GF-D8 (cell line): ENCODE results near the gene CHGA.

Experiments
- DNase-seq: peaks from one replicate; lab custom pipeline; 2025; lab: John Stamatoyannopoulos, UW

Gene CHGA

GRCh38 chr14:92930737-92931602 is 8.0 kb downstream of the CHGA start:
- no peak for DNase-seq

- no peak for DNase-seq
Observed at GRCh38 chr14:92931681-92932447, 8.9 kb downstream of the CHGA start.

GRCh38 chr14:92932448-92933395 is 9.8 kb downstream of the CHGA start:
- no peak for DNase-seq

DNA sequence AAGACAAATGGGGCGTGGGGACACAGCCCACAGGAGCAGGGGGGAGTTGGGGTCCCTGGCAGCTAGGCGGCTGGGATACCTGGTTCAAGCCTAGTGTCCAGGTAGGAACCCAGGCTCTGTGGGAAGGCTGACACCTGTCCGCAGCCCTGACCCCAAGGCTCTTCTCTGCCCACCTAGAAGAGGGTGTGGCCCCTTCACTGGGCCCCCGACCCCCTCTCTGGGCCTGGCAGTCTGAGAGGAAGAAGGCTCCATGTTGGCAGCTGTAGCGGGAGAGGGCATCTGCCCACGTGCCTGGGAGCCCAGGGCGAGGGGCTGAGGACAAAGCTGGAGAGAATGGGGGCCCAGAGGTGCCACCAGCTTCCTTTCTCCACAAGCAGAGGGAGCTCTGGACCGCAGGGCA is 10.5 kb downstream of the CHGA start:
- DNase-seq = no peak

GRCh38 chr14:92934196-92935085 is 11.5 kb downstream of the CHGA start:
- DNase-seq = no peak

DNA sequence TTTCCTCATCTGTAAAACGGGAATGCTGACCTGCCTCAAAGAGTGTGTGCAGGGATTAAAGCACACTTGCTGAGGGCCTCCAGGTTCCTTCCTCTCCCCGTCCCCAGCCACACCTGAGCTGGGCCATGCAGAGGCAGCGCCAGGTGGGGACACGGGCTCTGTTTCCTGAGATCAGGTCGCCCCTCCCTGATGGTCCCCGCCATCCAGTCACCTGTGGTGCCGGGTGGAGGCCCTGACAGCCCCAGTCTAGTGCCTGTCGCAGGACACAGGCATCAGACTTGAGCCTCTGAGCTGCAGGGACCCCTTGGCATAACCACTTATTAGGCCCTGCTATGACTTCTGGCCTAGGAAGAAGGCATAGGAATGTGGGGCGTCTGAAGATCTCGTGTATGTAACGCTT is 12.5 kb downstream of the CHGA start:
- DNase-seq = no peak

DNA sequence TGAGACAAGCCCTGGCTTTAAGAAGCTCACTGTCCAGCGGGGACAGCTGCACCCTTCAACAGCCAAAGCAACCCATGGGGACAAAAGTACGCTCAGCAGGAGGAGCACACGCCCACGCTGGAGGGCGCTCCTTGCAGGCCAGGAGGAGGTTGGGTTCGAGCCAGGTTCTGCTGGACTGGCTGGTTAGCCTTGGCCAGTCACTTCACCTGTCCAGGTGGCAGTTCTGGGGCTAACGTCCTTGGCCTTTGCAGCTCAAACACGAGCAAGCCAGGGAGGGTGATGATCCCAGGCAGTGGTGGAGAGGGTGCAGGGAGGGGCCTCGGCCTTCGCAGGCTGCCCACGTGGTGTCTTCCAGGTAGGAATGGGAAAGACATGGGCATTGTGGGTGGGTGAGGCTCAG is 13.1 kb downstream of the CHGA start:
- DNase-seq = no peak

- DNase-seq = no peak
Observed at GRCh38 chr14:92937051-92937937, 14.3 kb downstream of the CHGA start.

DNA sequence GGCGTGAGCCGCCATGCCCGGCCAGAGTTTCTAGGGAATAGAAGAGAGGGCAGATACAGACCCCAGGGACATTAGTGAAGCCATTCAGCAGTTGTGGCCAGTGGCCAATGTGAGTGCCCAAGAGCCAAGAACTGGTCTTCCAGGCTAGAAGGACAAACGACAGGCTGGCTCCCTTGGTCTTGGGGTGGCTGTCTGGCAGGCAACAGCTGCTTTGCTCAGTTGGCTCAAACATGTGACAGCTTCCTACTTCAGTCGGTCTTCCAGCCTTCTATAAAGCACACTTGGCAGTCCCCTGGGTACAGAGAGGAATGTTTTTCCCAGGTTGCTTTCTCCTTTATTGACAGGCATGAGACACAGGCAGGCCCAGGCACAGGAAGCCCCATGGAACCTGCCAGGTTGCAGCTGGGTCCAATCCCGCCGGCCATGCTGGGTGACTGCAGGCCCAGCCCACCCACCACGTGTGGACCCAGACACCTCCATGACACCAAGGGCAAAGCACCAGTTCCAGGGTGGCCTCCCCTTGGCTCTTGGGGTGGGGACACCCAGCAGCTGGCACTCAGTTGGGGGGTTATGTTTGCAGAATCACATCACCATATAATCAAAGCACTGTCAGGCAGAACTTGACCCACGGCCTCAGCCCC is 15.4 kb downstream of the CHGA start:
- no peak for DNase-seq

GRCh38 chr14:92938890-92939671 is 16.1 kb downstream of the CHGA start:
- DNase-seq = no peak

DNA sequence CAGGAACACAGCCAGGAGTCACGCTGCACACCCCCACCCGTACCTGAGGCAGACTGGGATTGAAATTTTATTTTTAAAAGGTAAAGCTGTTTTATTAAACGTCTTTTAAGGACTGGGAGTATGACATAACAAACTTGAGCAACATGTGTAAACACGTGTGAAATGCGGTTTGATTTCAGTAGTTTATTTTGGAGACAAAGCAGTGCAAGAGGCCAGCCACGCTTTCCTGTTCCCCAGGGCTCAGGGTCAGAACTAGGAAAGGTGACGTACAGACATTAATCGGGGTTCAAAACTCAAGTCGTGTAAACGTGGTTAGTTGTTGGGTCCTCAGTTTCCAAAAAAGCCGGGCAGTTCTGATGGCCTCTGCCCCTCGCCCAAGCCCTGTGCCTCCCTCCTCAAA is 16.7 kb downstream of the CHGA start:
- no peak for DNase-seq

GRCh38 chr14:92940543-92940942 is 17.6 kb downstream of the CHGA start:
- no peak for DNase-seq

DNA sequence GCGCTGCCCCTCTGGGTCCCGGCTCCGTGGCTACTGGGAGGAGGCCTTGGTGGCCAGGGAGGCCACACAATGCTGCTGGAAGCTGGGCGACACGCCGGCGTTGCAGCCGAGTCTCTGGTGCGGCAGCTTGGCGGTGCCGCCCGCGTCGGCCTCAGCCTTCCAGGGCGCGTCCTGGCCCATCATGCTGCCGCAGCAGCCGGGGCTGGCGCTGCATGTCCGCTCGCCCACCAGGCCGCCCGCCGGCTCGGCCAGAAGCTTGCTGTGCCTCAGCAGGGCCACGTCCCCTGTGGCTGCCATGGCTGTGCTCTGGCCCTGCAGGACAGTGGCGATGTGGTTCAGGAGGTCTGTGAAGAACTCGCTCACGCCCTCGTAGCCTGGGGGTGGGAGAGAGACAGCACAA is 18.6 kb downstream of the CHGA start:
- DNase-seq = no peak

DNA sequence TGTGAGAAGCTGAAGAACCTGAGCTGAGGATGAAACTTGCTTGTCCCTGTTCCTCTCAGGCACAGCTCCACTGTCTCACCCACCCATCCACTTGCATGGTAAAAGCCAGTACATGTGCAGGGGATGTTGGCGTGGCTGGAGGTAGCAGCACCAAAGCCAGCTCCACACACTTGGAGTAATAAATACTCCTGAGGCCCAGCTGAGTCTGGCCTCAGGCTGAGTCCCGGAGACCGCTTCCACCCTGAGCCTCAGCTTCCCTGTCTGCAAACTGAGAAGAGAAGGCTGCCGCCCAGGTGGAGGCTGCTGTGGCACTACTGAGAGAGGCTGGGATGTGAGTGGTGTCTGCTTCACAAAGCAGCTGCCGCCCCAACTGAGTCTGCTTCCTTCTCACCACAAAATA is 19.2 kb downstream of the CHGA start:
- no peak for DNase-seq

DNA sequence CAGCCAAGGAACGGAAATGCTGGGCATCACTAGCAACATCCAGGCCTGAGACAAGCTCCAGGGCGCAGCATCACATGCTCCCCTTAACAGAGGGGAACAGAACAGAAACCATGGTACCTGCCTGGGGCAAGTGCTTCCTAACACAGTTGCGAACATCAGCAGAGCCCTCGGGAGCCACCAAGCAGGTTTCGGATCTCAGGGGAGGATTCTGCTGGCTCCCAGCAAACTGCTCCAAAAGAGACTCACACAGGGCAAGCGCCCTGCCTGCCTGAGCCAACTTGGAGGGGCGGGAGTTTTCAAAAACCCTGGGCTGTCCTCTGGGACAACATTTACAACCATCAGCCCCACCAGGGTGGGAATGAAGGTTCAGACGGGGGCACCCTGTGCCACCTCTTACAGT is 19.6 kb downstream of the CHGA start:
- no peak for DNase-seq

- DNase-seq = no peak
Observed at GRCh38 chr14:92942976-92943710, 20.2 kb downstream of the CHGA start.

- no peak for DNase-seq
Observed at GRCh38 chr14:92943855-92944570, 21.1 kb downstream of the CHGA start.
